HG02852 (cell line): ENCODE data around the gene RPIA.

ENCODE experiments used
- ATAC-seq: cut with Tn5 transposase; IDR thresholded peaks from one replicate; pipeline ENCODE4 v1.9.1; 2021; ENCODE audit warnings: mild to moderate bottlenecking, moderate library complexity; ENCODE audit not compliant: unreplicated experiment

RPIA gene

DNA sequence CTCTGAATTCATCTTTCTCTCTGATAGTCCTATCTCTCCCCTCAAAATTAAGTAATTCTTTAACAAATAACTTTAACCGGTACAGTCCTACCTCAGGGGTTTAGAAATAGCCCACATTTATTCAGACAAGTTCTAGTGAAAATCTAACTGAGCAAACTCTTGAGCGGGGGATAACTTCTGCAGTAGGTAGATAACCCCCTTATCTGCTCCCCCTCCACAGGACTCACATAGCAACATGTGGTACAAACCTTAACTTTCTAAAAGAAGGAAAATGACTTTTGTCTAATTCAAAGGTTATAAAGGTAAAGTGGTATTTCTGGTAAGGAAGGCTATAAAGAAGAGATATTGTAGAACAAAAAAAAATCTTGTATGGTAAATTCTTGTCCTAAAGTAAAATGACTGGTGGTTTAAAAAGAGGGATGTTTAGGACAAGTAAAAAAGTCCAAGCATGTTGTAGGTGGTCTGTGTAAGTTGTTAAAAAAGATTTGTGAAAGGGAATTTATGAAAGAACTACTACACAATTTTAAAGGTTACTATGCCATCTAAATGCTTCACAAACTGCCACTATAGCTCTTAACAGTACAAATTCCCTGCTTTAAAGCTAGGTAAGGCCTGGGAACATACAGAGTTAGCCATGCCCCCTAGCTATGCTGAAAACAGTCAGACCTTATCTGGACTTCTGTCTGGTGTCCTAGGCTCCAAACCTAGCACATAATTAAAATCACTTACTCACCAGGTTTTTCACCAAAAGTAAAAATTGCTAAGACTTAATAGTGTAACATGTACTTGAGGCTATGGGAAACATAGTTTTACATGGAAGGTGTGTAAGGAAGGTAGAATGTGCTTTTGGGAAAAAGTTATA is 8.1 kb upstream of the RPIA start:
- ATAC-seq: no peak

DNA sequence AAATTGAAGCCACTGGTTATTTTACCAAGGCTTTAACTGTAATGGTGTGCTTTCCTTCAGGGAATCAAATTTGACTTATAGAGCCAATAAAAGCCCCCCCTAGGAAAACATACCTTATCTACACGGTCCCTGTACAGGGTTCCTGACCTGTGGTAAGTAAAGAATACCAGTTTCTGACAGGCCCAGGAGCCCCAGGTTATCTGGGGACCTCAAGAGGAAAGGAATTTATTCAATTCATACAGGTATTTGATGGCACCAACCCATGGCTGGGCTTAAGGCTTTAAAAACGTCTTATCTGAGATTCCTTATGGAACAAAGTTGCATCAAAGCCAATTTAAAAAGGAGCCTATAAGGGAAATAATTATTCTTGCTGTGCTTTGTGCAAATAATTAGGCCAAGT is 7.0 kb upstream of the RPIA start:
- ATAC-seq: no peak

DNA sequence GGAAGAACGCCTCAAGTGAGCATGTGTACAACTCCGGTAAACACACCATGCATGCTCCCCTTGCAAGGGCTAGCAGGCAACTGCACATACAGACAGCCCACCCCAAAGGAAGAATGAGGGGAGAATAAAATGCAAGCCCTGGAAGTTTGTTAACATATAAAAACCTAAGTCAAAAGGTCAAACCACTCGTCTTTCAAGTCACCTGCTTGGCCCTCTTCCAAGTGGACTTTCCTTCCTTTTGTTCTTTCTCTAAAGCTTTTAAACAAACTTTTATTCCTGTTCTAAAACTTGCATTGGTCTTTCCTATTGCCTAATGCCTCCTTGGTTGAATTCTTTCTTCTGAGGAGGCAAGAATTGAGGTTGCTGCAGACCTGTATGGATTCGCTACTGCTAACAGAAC is 5.2 kb upstream of the RPIA start:
- no peak for ATAC-seq

DNA sequence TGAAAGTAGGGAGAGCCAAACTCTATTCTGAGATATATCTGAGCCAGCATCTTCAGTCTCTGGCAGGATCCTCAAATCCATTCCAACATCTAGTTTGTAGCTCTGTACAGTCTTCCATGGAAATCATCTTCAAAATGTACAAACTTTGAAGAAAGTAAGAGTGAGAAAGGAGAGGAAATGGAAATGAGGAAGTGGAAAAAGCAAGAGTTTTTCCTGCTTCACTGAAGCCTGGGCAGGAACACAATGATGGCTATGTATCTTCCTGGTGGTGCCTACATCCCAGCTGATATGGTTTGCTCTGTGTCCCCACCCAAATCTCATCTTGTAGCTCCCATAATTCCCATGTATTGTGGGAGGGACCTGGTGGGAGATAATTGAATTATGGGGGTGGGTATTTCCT is 4.1 kb upstream of the RPIA start:
- ATAC-seq: no peak

DNA sequence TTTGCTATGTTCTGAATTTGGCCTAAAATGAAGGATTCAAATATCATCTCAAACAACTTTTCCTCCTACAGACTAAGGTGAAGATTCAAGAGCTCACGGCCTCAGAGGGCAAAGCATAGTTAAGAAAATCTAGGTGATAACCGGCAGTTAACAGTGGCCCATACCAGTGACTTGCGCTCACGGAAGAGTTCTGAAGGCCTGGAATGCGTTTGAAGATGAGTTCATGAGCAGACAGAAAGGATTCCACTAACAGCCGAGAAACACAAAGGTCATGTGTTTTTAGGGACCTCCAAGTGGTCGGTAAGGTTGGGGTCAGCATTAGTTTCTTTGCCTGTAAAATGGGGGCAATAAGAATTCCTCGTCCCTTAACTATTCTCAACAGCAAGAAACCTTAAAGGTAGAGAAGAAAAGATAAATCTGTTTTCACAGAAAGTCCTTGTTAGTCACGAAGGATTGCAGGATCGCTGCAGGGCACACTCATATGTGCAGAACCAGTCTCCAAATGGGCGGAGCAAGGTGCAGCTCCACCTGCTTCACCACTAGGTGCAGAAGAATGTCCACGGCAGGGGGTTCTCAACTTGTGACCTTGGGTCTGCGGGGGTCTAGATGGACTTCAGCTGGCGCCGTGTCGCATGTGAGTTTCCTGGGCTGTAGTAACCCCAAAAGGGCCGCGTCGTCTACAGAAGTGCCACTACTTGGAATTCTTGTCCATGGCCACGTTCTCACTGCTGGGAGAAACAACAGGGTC is 708 bp upstream of the RPIA start:
- ATAC-seq: peak; percentile 10

DNA sequence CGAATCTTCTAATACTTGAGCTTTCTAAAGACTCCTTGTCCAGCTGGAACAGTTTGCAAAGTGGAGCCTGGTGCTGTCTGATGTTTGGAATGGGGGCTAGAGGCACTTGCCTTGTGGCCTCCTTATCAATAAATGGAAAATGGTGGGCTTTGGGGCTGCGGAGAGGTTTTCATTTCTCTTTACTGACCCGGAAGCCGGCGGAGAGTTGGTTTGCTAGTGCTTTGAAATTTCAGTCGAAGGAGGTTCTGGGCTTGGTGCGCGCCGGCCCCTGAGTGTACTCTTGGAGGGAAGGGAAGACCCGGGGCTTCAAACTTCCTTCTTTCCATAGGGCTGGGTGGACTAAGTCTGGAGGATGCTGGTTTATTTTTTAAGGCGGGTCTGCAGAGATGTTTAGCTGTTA is 714 bp downstream of the RPIA start:
- ATAC-seq: no peak

DNA sequence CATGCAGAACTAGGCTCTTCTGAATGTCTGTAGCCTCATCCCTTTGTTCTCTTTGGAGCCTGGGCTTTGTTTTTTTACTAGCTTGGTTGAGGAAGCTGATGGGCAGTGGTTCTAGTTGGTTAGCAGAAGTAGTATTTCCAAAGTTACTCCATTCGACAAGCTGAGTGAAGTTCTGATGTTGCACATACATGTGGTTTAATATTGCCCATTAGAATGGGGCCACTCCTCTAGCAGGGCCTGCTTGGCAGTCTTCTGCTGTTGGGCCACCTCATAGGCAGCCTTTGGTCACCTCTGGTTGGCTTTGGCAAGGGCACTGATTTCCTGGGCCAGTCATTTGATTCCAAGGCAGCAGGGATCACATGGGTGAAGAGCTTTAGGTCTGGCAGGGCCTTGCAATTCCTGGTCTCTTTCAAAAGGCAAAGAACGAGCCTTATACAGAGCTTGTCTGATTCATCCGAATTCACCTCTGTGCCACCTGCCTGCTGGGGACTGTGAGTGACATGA is 2.5 kb downstream of the RPIA start:
- no peak for ATAC-seq

DNA sequence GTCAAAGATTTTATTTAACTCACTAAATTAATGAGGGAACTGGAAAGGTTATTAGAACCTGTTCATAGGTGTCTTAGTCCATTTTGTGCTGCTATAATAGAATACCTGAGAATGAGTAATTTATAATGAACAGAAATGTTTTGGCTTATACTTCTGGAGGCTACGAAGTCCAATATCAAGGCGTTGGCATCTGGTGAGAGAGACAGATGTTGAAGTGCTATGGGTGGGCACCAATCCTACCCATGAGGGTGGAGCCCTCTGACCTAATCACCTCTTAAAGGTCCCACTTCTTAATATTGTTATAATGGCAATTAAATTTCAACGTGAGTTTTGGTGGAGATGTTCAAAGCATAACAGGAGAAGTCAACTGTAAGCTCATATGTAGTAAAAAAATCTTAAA is 5.1 kb downstream of the RPIA start:
- ATAC-seq: no peak

DNA sequence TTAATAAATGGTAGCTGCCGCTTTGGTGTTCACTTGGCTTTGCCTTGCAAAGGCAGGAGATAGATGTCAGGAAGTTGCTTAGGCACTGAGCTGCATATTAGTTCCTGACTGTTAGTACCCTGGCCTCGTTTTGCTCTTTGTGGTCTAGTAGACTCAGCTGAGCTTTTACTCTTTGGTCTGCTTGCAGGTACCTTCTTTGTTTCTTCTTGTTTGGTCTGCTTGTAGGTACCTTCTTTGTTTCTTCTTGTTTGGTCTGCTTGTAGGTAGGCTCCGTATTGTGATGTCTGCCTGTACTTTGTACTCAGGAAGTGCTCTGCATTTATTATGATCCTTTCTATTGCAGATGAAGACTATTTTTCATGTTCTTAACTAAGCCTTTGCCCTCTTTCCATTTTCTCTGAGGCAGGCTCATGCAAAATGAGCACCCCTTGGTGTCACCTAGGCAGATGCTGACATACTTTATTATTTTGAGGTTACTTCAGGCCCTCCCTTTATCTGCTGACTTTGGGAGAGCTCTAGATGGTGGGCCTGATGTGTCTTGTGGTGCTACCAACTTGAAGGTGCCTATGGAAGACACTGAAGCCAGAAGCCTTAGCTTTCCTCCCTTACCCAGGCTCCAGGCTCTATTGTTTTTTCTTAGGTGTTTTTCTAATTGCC is 6.0 kb downstream of the RPIA start:
- no peak for ATAC-seq

DNA sequence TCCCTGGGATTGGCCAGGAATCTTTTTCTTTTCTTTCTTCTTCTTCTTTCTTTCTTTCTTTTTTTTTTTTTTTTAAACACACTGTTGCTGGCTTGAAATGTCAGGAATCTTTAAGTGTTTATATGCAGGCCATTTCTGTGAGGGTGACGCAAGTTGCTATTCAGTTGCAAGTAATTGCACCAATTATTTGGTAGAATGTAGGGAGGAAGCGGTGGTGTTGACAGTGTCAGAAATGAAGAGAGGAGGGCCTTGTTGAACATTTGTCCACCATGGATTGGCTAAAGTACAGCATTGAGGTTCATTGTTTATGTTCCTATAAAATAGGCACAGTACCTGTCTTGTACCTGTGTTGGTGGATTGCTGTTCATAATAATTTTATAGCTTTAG is 6.5 kb downstream of the RPIA start:
- ATAC-seq: no peak

DNA sequence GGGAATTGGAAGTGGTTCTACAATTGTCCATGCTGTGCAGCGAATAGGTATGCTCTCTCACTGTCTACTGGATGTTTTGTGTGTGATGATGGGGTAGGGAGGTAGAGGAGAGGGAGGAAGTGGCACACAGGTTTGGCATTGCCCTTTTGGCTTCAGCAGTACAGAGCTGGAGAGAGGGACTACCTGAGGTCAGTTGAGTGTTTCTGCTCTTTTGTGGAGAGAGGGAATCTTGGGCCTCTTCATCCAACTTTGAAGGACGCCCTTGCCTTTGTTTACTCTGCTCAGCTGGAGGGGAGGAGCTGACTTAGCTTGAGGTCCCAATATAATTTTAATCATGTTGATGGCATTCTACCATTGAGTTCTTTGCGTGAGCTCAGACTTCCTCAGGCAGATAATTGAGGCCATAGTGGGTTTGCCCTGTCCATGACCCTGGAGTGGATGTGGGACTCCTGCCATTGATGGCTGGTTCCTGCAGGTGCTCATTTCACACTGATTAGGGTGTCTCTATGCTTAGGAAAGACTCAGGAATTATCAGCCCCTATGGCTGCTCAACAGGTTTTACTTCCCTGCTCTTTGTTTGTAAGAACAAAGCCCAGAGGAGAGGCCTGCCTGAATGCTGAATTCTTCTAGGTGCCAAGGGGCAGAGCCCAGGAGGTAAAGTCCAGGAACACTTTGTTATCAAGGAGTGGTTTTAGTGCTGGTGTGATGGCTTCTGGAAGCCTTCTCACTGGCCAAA is 7.2 kb downstream of the RPIA start:
- ATAC-seq: no peak

DNA sequence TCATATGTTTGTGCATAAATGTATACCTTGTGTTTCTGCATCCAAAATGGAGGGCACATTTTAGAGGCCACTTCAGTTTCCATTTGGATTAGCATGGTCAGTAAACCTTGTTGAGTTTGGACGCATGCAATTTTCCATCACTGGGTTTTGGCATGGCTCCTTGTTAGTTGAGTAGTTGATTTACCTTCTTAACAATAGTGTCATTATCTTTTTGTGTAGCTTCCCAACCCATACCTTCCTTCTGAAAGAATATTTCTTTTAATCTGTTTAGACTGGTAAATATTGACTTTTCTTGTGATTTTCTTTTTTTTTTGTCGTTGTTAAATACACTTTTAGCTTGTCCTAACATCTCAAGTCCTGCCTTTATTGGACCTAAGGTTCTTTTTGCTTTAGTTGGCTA is 15.5 kb downstream of the RPIA start:
- no peak for ATAC-seq

DNA sequence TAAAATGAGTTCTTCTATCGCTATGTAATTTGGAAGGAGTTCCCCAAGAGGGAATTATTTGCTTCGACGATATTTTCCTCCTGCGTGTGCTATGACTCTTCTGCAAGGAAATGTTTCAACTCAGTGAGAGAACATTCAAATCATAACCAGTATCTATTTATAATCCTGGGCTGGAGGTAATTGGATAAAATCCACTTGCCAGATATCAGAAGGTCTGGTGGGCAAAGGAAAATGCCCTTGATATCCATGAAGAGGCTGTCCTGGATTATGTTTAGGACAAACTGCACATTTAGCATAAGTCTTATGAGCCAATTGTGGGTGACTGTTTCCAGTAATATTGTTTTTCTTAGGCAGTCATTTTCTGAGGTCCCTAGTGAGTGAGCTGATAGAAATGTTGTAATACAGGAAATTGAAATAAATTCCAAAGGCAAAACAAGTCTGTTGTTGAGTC is 17.7 kb downstream of the RPIA start:
- ATAC-seq: no peak

DNA sequence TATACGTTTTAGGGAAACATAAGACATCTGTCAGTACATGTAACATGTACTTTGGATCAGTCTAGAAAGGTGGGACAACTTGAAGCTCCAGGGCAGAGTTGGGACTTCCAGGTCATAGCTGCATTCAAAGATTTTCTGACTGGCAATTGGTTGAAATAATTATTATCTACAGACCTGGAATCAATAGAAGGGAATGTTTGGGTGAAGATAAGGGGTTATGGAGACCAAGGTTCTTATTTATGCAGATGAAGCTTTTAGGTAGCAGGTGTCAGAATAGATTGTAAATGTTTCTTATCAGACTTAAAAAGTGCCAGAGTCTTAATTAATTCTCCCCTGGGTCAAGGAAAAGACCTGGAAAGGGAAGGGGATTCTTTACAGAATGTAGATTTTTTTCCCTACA is 19.8 kb downstream of the RPIA start:
- no peak for ATAC-seq

DNA sequence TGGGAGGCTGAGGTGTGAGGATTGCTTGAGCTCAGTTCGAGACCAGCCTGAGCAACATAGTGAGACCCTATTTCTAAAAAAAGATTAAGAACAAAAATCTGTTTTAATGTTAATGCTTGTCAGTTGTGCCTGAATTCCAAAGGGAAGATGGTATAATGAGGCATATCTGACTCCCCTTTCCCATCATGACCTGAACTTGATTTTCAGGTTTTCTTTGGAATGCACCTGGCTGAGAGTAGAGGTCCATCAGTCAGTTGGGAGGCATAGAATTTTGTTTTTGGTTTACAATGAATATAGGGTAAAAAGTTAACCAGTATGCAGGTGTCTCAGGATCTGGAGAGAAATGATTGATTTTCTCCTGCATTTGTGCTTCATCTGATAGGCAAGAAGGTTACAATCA is 20.4 kb downstream of the RPIA start:
- no peak for ATAC-seq

DNA sequence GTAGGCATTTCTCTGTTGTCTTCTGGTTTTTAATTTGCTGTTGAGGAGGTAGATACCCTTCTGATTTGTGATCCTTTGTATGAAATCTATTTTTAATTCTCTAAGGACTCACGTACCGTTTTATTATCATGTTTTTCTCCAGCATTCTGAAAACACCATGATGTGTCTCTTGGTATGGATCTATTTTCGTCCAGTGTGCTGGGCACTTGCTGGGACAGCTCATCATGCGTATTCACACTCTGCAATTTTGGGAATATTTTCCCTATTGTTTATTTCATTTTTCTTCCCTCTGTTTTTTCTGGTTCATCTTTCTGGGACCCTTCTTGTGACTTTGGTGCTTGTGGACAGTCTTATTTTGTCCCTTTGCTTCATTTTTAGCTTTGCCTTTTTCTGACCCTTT is 21.9 kb downstream of the RPIA start:
- ATAC-seq: no peak

DNA sequence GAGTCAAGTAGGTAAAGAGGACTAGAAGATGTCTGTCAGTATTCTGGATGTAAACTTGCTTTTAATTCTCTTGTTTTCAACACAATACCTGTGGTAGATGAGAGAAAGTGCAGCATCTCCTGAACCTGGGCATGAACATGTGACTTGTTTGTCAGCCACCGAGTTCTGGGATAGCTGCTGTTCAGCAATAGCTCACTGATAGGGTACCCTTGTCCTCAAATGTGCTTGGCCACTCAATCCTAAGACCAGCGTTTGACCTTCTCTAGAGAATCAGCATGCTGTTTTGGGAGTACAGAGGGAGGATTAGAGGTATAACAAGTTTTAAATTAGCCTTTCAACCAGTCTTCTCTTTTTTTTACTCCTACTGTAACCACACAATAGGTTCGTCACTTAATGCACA is 23.2 kb downstream of the RPIA start:
- no peak for ATAC-seq

DNA sequence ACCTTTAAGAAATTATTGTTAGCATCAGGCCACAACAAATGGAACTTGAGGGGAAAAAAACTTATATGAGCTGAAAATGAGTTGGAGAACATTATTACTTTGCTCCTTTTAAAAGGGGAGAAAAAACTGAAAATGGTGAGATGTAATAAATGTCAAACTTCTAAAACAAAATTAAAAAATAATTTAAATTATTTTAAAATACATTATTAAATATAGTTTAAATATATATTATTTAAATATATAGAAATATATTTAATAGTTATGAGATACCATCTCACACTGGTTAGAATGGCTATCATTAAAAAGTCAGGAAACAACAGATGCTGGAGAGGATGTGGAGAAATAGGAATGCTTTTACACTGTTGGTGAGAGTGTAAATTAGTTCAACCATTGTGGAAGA is 28.9 kb downstream of the RPIA start:
- ATAC-seq: no peak

DNA sequence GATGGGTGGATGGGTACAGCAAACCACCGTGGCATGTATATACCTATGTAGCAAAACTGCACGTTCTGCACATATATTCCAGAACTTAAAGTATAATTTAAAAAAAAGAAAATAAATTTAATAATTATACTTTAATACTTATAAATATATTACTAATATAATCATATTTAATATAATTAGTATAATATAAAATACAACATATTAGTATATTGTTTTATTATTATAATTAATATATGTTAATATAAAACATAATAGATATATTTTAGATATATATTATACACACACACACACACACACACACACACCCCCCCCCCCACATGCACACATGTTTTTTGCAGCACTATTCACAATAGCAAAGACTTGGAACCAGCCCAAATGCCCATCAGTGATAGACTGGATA is 29.8 kb downstream of the RPIA start:
- no peak for ATAC-seq

DNA sequence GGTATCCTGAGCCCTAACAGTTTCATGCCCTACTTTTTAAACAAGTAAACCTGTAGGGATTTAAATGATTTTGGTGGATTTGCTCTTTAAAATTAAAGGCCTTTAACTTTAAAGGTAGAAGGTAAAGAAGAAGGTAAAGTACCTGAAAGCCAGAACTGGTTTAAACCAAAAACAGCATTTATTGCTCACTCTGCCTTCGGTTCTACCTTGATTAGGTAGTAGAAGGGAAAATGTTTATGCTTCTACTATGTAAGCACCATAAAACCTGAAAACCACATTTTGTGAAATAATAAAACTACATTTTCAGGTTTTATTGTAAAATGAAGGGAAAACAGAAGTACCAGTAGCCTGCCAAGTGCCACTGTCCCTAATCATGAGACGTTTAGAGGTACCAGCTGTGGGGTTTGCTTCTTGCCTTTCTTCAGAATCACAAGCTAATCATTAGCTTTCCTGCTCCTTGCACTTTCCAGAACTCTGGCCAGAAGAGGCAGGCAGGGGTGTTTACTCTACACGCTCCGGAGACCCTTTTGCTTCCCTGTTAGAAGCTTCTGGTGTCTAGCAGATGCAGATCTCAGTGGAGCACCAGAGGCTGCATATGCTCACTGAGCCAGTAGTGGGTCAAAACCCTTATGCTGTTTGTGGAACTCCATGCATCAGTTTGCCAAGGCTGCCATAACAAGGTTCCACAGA is 33.3 kb downstream of the RPIA start:
- no peak for ATAC-seq
